NCI-H748 treated with DMSO at 0.1 percent for 48 hours (cell line): ENCODE results near the gene FAM81A.
A peak's percentile ranks its signal among the peaks of the same experiment; 100 is the strongest.

Experiments used
- DNase-seq: peaks from one replicate; lab custom pipeline; 2025; lab: John Stamatoyannopoulos, UW

Gene FAM81A

GRCh38 chr15:59543721-59544547, 105.9 kb downstream of the FAM81A start:
- DNase-seq, result no peak

- DNase-seq, result no peak
These were observed 107.6 kb downstream of the FAM81A start for GRCh38 chr15:59545573-59545972.

GRCh38 chr15:59548501-59549226, 110.7 kb downstream of the FAM81A start:
- no peak for DNase-seq

- no peak for DNase-seq
These were observed 111.6 kb downstream of the FAM81A start for GRCh38 chr15:59549301-59550185.

- DNase-seq, result no peak
These were observed 112.5 kb downstream of the FAM81A start for GRCh38 chr15:59550530-59550929.

- DNase-seq, result peak; percentile 15
These were observed 113.0 kb downstream of the FAM81A start for GRCh38 chr15:59550956-59551355.

- peak; percentile 32 for DNase-seq
These were observed 116.1 kb downstream of the FAM81A start for GRCh38 chr15:59553879-59554735.

- no peak for DNase-seq
These were observed 117.7 kb downstream of the FAM81A start for GRCh38 chr15:59555696-59556095.

GRCh38 chr15:59556380-59556779, 118.4 kb downstream of the FAM81A start:
- DNase-seq, result no peak

- DNase-seq, result peak; percentile 11
These were observed 119.6 kb downstream of the FAM81A start for GRCh38 chr15:59557581-59557980.

- no peak for DNase-seq
These were observed 120.9 kb downstream of the FAM81A start for GRCh38 chr15:59558851-59559250.

GRCh38 chr15:59561547-59561946, 123.6 kb downstream of the FAM81A start:
- DNase-seq, result no peak

GRCh38 chr15:59562448-59563186, 124.6 kb downstream of the FAM81A start:
- no peak for DNase-seq

- no peak for DNase-seq
These were observed 127.3 kb downstream of the FAM81A start for GRCh38 chr15:59565299-59565698.

GRCh38 chr15:59567324-59567723, 129.3 kb downstream of the FAM81A start:
- DNase-seq, result no peak

- no peak for DNase-seq
These were observed 131.5 kb downstream of the FAM81A start for GRCh38 chr15:59569477-59569876.

GRCh38 chr15:59570315-59570714, 132.3 kb downstream of the FAM81A start:
- no peak for DNase-seq

- no peak for DNase-seq
These were observed 133.6 kb downstream of the FAM81A start for GRCh38 chr15:59571606-59572005.
